GM21723 (cell line): ENCODE measurements around the gene C2orf42.
"Not testable (repeated sequence)": the region's sequence is repeated elsewhere in the genome, so short reads cannot be mapped to it uniquely, and the experiment has no call there.

ENCODE experiments used
- ATAC-seq: cut with Tn5 transposase; IDR thresholded peaks from one replicate; pipeline ENCODE4 v1.9.1; 2021; ENCODE audit warnings: mild to moderate bottlenecking, moderate library complexity; ENCODE audit not compliant: unreplicated experiment

C2orf42 gene

DNA sequence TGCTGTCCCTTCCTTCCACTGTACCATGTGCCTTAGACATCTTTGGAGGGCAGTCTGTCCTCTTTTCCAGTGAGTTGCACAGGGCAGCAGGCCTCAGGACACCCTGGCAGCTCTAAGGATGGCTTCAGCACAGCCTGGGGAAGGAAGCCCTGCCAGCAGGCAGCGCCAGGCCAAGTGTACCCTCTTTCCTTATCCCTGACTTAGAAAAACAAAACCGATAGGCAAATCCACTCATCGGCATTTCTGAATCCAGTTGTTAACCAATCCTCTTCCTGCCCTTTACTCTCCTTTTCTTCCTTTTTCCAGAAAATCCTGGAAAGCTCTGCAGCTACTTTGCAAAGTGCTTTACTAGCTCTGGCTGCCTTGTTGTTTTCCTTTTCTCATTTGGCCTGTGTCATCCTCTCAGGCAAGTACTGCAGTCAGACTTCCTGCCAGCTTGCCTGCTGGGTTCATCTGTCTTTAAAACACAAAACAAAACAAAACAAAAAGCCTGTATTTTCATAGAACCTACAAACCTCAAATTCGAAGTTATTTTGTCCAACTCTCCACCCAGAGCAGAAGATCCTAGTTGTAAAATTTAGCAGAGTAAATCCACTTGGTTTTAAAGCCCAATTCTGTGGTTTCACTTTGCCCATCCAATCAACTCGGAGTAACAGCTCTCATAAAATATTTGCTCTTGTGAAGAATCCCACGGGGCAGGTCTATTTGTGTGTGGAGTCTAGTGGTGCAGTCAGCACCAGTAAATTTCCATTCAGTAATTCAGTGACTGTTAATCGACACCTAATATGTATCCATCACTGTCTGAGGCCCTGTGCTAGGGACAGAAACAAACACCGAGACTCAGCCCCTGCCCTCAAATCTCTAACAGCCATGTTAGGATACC, 58.3 kb downstream of the C2orf42 start:
- peak; percentile 39 for ATAC-seq

- ATAC-seq = not testable (repeated sequence)
Observed at GRCh38 chr2:70131344-70132143, 59.3 kb downstream of the C2orf42 start.

GRCh38 chr2:70128005-70128404, 62.8 kb downstream of the C2orf42 start:
- no peak for ATAC-seq

DNA sequence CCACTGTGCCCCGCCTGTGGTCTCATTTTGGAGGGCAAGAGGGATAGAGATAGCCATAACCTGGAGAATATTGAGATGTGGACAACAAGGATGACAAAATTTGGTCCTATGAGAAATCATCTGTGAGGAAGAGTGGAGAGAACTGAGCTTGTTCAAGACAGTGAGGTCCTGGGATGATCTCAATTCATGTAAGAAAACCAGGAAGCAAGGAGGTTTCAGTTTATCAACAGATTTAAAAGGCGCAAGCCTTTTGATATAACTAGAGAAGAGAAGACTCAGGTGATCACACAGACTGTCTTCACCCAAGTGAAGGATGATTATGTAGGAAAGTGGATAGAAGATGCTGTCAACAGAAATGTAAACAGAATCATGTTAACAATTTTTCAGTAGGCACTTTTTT, 64.4 kb downstream of the C2orf42 start:
- no peak for ATAC-seq

- ATAC-seq = no peak
Observed at GRCh38 chr2:70125498-70125898, 65.3 kb downstream of the C2orf42 start.

GRCh38 chr2:70124983-70125480, 65.8 kb downstream of the C2orf42 start:
- ATAC-seq = no peak

- ATAC-seq = no peak
Observed at GRCh38 chr2:70123829-70124116, 67.0 kb downstream of the C2orf42 start.

GRCh38 chr2:70123051-70123828, 67.6 kb downstream of the C2orf42 start:
- no peak for ATAC-seq

GRCh38 chr2:70122470-70122869, 68.3 kb downstream of the C2orf42 start:
- no peak for ATAC-seq

GRCh38 chr2:70121627-70122372, 69.0 kb downstream of the C2orf42 start:
- ATAC-seq = no peak

- no peak for ATAC-seq
Observed at GRCh38 chr2:70118798-70119454, 71.9 kb downstream of the C2orf42 start.

GRCh38 chr2:70116936-70117552, 73.8 kb downstream of the C2orf42 start:
- ATAC-seq = no peak

DNA sequence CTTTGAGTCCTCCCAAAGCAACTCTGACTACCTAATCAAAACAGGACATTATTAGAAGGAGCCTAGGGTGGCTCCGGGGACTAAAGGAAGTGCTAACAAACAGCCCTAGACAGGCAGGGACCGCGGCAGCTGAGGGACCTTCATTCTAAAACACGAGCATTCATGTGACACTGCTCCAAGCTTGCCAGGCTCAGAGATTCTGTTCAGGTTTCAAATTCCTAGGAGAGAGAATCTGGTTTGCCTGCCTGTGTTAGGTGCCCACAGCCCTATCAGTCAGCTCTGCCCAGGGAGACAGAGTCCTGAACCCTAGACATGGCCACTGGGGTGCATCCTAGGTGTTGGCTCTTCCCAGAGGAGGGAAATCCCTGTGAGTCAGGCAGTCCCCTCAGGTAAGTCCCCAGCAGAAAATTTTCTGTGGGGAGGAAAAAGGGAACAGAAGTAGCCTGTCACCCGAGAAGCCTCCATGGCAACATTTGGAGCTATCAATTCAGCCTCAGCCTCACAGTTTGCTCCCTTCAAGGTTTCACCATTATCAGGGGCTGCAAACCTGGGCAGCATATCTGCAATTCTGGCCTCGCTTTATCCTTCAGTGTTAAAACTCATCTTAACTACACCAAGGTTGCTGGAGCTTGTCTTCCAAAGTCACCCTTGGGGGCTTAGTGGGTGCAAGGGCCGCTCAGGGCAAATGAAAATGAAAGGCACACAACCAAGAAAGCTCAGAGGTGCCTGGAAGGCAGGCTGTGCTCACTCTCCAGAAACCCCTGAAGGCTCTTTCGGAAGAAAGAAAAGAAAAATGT, 75.0 kb downstream of the C2orf42 start:
- peak; percentile 53 for ATAC-seq

- ATAC-seq = no peak
Observed at GRCh38 chr2:70113359-70114070, 77.3 kb downstream of the C2orf42 start.

DNA sequence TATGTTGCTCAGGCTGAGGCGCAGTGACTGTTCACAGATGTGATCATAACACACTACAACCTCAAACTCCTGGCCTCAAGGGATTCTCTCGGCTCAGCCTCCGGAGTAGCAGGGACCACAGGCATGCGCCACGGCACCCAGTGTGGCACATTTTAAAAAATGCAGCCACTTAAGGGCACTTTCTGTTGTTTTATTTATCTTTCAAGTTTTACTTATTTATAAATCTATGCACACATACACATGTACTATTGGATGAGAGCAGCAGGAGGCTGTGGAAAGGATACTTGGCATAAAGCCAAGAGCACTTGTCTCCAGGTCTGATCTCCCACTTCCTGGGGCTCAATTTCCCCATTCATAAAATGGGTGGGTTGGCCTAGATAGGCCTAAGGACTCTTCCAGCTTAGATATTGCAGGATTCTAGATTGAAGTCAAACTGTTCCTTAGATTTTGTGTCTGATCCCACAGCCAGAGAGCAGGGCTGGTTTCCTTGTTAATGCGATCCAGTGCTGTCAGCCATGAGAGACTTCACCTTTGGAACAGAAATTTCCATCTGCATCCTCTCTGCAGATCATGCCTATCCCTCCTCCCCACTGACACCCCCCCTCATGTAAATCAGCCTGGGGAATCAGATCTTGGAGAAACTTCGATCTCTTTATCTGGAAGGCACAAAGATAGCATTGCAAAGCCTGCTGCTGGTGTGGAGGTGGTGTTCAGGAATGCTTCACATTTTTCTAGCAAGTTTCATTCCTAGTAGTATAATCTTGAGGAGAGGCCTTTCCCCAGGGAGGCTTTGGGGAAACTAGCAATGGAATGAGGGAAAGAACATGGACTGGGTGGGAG, 78.8 kb downstream of the C2orf42 start:
- ATAC-seq = no peak

GRCh38 chr2:70110397-70110796, 80.4 kb downstream of the C2orf42 start:
- ATAC-seq = not testable (repeated sequence)

GRCh38 chr2:70106138-70106537, 84.7 kb downstream of the C2orf42 start:
- ATAC-seq = not testable (repeated sequence)
